ENCODE measurements around the gene SSBP4.

- TF ChIP-seq CTCF (IDR thresholded peaks at IDR 0.05; ENCODE audit: poor library complexity) (no peak), EZH2 (IDR thresholded peaks at IDR 0.05; ENCODE audit: borderline replicate concordance) (no peak), EZH2phosphoT487 (IDR thresholded peaks at IDR 0.05; ENCODE audit: low read depth, severe bottlenecking, unreplicated experiment) (no peak)
Observed at GRCh38 chr19:18384775-18385174, 34.4 kb upstream of the SSBP4 start.

Measured in hepatocyte (in vitro differentiated cells).